Measurements from ENCODE around the gene CFAP74. TPM values are rescaled to one million over a fixed set of nuclear protein-coding genes. Genes with fewer than 3 reads are reported as not detected.

The CFAP74 gene
- total and polyA plus RNA-seq, 9 of the 15 experiments (the other 6 are each of a cell fraction or from before 2014, with no cell fraction given) = 0.03 to 0.15 (median 0.05) TPM; not detected in 6

DNA sequence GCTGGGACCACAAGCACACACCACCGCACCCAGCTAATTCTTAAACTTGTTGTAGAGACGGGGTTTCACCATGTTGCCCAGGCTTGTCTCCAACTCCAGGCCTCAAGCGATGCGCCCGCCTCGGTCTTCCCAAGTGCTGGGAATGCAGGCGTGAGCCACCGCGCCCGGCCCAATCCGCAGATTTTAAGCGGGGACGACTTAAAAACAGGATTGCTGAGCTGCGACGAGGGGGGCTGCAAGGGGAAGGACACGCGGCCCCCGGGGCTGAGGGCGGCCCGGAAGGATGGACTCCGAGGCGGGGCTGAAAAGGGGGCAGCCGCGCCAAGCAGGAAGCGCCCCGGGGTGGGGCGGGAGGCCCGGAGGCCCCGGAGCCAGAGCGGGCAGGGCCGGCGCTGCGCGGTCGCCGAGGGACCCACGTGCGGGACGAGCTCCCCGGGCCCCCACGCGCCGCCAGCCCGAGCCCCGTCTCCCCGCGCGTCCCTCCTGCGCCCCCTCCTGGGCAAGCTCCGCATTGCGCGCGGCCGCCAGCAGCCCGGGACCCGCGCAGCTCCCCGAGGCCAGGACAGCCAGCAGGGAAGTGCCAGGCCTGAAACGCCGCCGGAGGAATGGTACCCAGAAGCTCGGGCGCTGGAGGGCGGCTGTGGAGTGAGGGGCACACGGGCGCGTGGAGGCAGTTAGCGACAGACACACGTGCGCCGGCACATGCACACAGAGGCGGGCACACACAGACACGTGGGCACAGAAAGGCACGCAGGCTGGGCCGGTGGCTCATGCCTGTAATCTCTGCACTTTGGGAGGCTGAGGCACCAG, 41.1 kb upstream of the CFAP74 start (continued):
- no peak for TF ChIP-seq SIX5 (IDR thresholded peaks at IDR 0.05; ENCODE audit: borderline replicate concordance in 1 of 2, insufficient read depth in 1 of 2, low read depth in 1 of 2, low read length in 2 of 2)
- TF ChIP-seq CHAMP1 (IDR thresholded peaks at IDR 0.05) = no peak
- no peak for TF ChIP-seq ZNF431 (CRISPR knock-in tag; IDR thresholded peaks at IDR 0.05)
- TF ChIP-seq CREM (IDR thresholded peaks at IDR 0.05; ENCODE audit: low read depth) = peak; percentile 60
- TF ChIP-seq IRF2 (CRISPR knock-in tag; IDR thresholded peaks at IDR 0.05) = no peak
- TF ChIP-seq CBX8 (IDR thresholded peaks at IDR 0.05; ENCODE audit: borderline replicate concordance, extremely low read depth, low read depth, low read length, poor library complexity, severe bottlenecking) = no peak
- peak; percentile 77 for TF ChIP-seq REST (IDR thresholded peaks at IDR 0.05; ENCODE audit: borderline replicate concordance)
- TF ChIP-seq REST (CRISPR knock-in tag; IDR thresholded peaks at IDR 0.05; ENCODE audit: low read depth) = no peak
- TF ChIP-seq ATF7 (IDR thresholded peaks at IDR 0.05) = no peak
- TF ChIP-seq ZNF449 (CRISPR knock-in tag; IDR thresholded peaks at IDR 0.05) = no peak
- TF ChIP-seq ZBTB7A (IDR thresholded peaks at IDR 0.05; ENCODE audit: borderline replicate concordance, control insufficient read depth, low read depth, low read length) = peak; percentile 71; the same call in 1 of the 2 replicates
- TF ChIP-seq MYBL2 (IDR thresholded peaks at IDR 0.05; ENCODE audit: low read depth) = no peak
- no peak for TF ChIP-seq MYBL2 (CRISPR knock-in tag; IDR thresholded peaks at IDR 0.05; ENCODE audit: borderline replicate concordance)
- TF ChIP-seq RFX1 (IDR thresholded peaks at IDR 0.05) = no peak
- no peak for TF ChIP-seq ZBTB8A (IDR thresholded peaks at IDR 0.05; ENCODE audit: partially characterized antibody)
